Activated CD4-positive, alpha-beta T cell treated with anti-CD3 and anti-CD28 coated beads, Interleukin-2, amount 10 ng/mL, durations not matched to agents 24 days and 14 days (primary cell): ENCODE results near the gene FSCN2. TPM values are rescaled to one million over a fixed set of nuclear protein-coding genes. Genes with fewer than 3 reads are reported as not detected.
A peak's percentile ranks its signal among the peaks of the same experiment; 100 is the strongest.

ENCODE experiments used
- DNase-seq: peaks from one replicate; pipeline ENCODE4 v3.0.0; 2022
- H3K27ac Mint-ChIP-seq: one replicate; pipeline ENCODE4 v1.8.0; 2022; ENCODE audit warnings: mild to moderate bottlenecking, mixed read lengths
- H3K27me3 Mint-ChIP-seq: one replicate; pipeline ENCODE4 v1.8.0; 2022; ENCODE audit warnings: mixed read lengths
- H3K36me3 Mint-ChIP-seq: one replicate; pipeline ENCODE4 v1.8.0; 2022; ENCODE audit warnings: low read depth, mild to moderate bottlenecking, mixed read lengths
- H3K4me1 Mint-ChIP-seq: one replicate; pipeline ENCODE4 v1.8.0; 2021; ENCODE audit warnings: mixed read lengths
- H3K4me3 Mint-ChIP-seq: one replicate; pipeline ENCODE4 v1.8.0; 2022; ENCODE audit warnings: mild to moderate bottlenecking, moderate library complexity, mixed read lengths
- H3K9me3 Mint-ChIP-seq: one replicate; pipeline ENCODE4 v1.8.0; 2021; ENCODE audit warnings: mixed read lengths
- intact Hi-C: fragments of 100-400 bp; cut with micrococcal nuclease; formaldehyde crosslinking; loops from one replicate; pipeline ENCODE4 v1.15.1; 2023
- total RNA-seq: library from RNA; stranded (reverse); gene quantifications from 2 replicates; pipeline ENCODE4 v1.2.3, GENCODE V29; 2022

The FSCN2 gene
- total RNA-seq, 1 donor from 2014 or later = 0.51 TPM

DNA sequence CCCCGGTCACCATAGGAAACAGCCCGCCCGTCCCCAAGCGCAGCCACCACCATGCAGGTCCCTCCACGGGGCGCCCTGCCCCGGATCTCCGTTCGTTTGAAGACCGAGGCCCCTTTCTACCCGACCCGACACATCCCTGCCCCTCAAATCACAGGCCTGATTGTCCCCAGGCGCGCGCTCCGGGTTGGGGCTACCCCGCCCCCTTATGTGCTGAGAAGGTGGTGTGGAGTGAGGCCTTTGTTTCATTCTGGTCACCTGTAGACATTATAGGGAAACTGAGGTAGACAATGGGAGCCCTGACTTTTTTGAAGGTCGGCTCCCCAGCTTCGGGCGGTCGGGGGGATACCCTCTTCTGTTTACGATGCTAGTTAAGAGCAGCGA is 14.8 kb upstream of the FSCN2 start:
- peaks cover 36% of the 10 kb centered on the region for H3K4me1 Mint-ChIP-seq
- peaks cover 42% of the 10 kb centered on the region for H3K36me3 Mint-ChIP-seq
- peaks cover 2% of the 10 kb centered on the region for H3K27me3 Mint-ChIP-seq
- intact Hi-C loops = loop anchor here (2.0 to 5.0 kb wide), 3 partner anchors 29 to 359 kb away; partner anchors contain the start of genes ARHGDIA and FAAP100
- H3K27ac Mint-ChIP-seq = peak overlapping the region; percentile 93
- H3K4me3 Mint-ChIP-seq = peak overlapping the region; percentile 90
- no peaks in the 10 kb centered on the region for H3K9me3 Mint-ChIP-seq
- peak; percentile 89 for DNase-seq

DNA sequence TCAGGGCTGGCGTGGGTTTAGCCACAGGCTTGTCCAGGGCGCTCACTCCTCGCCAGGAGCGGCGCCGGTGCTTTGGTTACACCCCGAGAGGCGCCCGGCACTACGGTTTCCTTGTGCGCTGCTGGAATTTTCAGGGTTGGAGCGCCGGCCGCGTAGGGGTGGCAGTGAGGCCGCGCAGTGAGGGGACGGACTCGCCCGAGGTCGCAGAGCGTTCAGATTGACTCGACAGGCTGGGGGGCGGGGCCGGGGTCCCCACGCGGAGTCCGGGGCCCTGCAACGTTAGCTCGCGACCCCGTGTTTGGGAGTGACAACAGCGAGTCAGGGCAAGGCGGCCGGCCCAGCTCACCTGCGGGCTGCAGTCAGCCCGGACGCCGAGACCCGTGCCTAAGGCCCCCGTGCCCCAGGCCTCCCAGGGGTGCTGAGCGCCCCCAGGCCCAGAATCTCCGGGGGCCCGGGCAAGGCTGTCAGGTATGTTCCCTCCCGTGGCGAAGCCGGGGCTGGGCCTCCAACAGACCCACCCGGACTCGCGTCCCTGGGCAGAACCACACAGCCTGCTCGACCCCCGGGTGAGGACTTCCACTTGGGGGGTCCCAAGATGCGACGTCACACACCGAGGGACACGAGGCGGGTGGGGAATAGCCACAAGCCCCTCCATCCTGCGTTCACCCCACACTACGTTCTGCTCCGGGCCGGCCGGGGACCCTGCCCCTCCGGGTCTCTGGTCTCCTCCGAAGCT is 14.3 kb upstream of the FSCN2 start:
- Mint-ChIP-seq H3K4me1 (peaks cover 33% of the 10 kb centered on the region), H3K36me3 (peaks cover 38% of the 10 kb centered on the region), H3K27ac (peak overlapping the region; percentile 93), H3K27me3 (peaks cover 2% of the 10 kb centered on the region), H3K4me3 (peak overlapping the region; percentile 90), H3K9me3 (no peaks in the 10 kb centered on the region)
- peak; percentile 84 for DNase-seq
- intact Hi-C loops = loop anchor here (2.0 to 5.0 kb wide), 3 partner anchors 29 to 358 kb away; partner anchors contain the start of genes ARHGDIA and FAAP100

DNA sequence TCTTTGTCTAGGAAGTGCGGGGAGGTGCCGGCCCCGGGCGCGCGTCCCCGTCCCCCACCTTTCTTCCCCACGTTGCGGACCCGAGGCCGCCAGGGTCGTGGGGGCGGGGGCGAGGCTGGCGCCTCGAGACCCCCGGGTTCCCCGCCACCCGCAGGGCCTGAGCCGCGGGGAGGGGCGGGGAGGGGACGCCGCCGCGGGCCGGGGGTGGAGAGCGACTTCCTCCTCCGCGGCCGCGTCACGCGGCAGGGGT is 13.8 kb upstream of the FSCN2 start:
- peak overlapping the region; percentile 90 for H3K4me3 Mint-ChIP-seq
- peaks cover 28% of the 10 kb centered on the region for H3K4me1 Mint-ChIP-seq
- H3K36me3 Mint-ChIP-seq = peaks cover 33% of the 10 kb centered on the region
- DNase-seq = no peak
- intact Hi-C loops = loop anchor here (5.0 kb wide), 1 partner anchor 358 kb away; the partner anchor contains the start of gene ARHGDIA
- H3K27ac Mint-ChIP-seq = peak overlapping the region; percentile 75
- peaks cover 2% of the 10 kb centered on the region for H3K27me3 Mint-ChIP-seq
- no peaks in the 10 kb centered on the region for H3K9me3 Mint-ChIP-seq

DNA sequence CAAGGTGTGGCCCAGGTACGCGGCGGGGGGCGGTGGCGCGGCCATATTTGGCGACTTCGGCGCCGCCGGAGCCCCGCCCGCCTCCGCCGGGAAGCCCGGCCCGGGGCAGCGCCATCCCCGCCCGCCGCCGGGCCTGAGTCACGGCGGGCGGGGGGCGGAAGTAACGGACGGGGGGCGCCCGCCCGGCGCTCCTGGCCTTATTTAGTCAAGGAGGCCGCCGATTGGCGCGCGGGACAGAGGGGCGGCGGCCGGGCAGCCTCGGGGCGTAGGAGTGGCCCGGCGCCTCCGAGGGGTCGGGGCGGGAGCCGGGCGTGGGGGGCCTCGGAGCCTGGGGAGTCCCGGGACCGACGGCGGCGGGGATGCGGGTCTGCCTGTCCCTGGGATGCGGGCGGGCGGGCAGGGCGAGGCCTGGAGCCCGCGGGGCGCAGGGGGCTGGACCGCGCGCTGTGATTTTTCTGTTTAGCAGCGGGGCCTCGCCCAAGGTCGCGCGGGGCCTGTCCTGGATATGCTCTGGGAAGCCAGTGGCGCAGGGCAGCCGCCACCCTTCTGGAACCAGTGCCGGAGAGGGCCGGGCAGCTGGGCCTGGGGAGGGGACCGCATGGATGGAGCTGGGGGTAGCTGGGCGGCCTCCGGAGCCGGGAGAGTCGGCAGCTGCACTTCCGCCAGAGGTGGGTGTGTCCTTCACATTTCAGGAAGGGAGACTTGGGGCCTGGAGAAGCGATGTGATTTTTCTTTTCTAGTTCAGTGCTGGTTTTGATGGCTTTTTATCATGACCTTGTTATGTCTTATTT is 13.2 kb upstream of the FSCN2 start:
- intact Hi-C loops = loop anchor here (5.0 kb wide), 1 partner anchor 357 kb away; the partner anchor contains the start of gene ARHGDIA
- Mint-ChIP-seq H3K36me3 (peaks cover 27% of the 10 kb centered on the region), H3K27ac (peak overlapping the region; percentile 92), H3K9me3 (no peaks in the 10 kb centered on the region), H3K4me3 (peak overlapping the region; percentile 92), H3K27me3 (peaks cover 2% of the 10 kb centered on the region), H3K4me1 (peaks cover 23% of the 10 kb centered on the region)
- DNase-seq = peak; percentile 93

DNA sequence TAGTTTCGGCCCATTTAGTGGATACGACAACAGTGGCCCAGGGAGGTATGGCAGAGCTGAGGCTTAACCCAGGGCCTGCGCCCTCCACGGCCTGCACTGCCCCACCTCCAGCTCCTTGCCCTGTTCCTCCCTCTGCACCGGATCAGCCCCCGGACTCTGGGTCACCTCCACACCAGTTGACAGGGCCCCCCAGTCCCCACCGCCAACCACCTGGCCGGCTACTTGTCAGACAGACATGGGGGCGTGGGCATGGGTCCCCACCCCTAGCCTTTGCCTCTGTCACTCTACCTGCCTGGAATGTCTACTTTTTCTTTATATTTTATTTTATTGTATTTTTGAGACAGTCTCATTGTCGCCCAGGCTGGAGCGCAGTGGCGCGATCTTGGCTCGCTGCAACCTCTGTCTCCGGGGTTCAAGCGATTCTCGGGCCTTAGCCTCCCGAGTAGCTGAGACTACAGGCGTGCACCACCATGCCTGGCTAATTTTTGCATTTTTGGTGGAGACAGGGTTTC is 12.6 kb upstream of the FSCN2 start:
- peaks cover 21% of the 10 kb centered on the region for H3K36me3 Mint-ChIP-seq
- DNase-seq = no peak
- no peaks in the 10 kb centered on the region for H3K9me3 Mint-ChIP-seq
- peak overlapping the region; percentile 92 for H3K27ac Mint-ChIP-seq
- intact Hi-C loops = no loop called here
- peaks cover 5% of the 10 kb centered on the region for H3K27me3 Mint-ChIP-seq
- H3K4me1 Mint-ChIP-seq = peaks cover 20% of the 10 kb centered on the region
- H3K4me3 Mint-ChIP-seq = peak overlapping the region; percentile 92

DNA sequence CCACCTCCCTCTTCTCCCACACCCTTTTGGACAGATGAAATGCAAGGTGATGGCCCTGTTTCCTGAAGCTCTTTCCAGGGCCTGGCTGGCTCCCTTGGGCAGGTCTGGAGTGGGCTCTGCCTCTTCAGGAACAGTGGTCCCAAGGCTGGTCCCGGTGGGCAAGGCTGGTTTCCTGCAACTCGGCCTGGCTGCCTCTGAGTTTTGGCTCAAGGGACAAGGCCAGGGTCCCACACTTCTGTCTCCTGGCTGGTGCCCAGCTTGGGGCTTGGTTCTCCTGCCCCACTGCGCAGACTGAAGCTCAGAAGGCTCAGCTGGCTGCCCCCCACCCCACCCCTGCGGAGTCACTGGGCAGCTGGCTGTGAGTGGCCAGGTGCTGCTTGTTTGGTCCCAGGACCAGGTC is 11.7 kb upstream of the FSCN2 start:
- Mint-ChIP-seq H3K4me1 (peaks cover 18% of the 10 kb centered on the region), H3K4me3 (peak overlapping the region; percentile 92), H3K9me3 (no peaks in the 10 kb centered on the region), H3K27me3 (peaks cover 6% of the 10 kb centered on the region), H3K27ac (peak overlapping the region; percentile 37), H3K36me3 (peaks cover 12% of the 10 kb centered on the region)
- intact Hi-C loops = no loop called here
- no peak for DNase-seq

DNA sequence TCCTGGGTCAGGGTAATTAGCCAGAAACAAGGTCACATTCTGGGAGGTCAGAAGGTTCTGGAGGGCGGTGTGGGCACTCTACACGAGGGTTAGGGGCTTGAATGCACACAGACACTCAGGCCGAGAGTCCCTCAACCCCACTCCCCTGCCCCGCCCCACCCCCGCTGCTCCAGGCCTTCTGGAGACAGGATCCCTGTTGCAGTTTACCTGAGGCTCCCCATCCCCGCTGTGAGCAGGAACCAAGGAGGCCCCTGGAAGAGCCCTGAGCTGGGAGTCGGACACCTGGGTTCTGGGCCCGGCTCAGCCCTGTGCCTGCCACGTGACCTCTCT is 11.2 kb upstream of the FSCN2 start:
- H3K27ac Mint-ChIP-seq = no peak overlapping the region
- no peak for DNase-seq

DNA sequence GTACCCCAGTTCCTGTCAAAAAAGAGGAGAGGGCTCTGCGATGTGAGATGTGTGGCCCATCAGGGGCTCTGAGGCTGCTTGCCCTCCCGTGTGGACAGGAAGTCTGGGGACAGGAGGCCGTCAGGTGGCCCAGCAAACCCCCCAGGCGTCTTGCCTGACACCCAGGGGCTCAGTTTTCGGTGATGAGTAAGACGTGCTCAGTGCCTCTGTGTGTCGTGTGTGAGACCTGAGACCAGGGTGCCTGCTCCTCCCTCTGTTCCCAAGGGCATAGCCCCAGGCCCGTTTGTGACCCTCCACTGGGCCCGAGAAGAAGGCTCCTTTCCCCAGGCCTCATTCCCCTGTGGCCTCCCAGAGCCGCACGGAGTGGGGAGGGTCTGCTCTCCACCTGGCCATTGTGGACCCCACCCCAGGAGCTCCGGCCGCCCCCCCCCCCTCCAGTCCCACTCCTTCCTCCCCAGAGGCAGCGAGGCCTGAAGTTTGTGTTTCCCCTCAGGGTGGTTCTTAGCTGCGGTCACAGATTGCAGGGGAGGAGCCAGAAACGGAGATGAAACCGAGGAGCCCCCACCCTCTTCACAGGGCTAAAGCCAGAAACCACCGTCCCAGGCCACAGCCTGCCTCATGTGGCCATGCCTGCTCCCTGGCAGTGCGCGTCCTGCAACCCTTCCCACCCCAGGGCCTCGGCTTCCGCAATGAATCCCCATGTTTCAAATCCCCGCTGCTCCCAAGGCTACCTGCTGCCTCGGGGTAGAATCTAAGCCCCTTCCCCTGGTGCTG is 10.7 kb upstream of the FSCN2 start:
- DNase-seq = no peak
- no peaks in the 10 kb centered on the region for H3K9me3 Mint-ChIP-seq
- peaks cover 8% of the 10 kb centered on the region for H3K27me3 Mint-ChIP-seq
- H3K4me1 Mint-ChIP-seq = peaks cover 17% of the 10 kb centered on the region
- peaks cover 3% of the 10 kb centered on the region for H3K36me3 Mint-ChIP-seq
- peak overlapping the region; percentile 42 for H3K4me3 Mint-ChIP-seq
- no peak overlapping the region for H3K27ac Mint-ChIP-seq
- intact Hi-C loops = no loop called here

More for the DNA sequence above, 11.2 kb upstream of the FSCN2 start:
- H3K4me3 Mint-ChIP-seq = peak overlapping the region; percentile 92
- H3K27me3 Mint-ChIP-seq = peaks cover 4% of the 10 kb centered on the region
- H3K4me1 Mint-ChIP-seq = peaks cover 17% of the 10 kb centered on the region
- intact Hi-C loops = no loop called here
- H3K9me3 Mint-ChIP-seq = no peaks in the 10 kb centered on the region
- peaks cover 7% of the 10 kb centered on the region for H3K36me3 Mint-ChIP-seq

DNA sequence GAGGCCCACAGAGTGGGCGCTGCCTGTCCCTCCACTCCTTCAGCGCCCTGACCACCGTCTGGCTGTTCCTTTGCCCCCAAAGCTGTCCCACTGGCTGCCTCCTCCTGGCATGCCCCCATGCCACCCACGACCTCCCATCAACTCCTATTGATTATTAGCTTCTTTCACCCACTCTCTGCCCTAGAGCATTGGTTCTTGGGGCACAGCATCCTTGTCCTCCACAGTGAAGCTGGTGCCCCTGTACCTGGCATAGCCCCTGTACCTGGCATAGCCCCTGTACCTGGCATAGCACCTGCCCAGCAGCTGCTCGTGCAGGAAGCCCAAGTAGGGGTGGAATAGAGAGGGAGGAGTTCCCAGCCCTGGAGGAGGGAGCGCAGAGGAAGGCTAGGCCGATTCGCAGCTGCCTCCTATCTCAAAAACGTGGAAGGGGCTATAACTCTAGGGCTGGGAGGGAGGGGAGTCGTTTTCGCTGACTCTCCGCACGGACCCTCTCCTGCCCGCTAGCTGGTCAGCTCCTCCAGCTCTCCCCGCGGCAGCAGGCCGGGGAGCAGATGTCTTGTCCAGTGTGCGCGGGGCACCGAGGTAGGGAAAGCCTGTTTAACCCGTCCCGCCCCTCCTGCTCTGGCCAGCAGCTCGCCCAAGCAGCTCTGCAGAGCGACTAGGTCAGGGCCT is 9.9 kb upstream of the FSCN2 start:
- no peaks in the 10 kb centered on the region for H3K9me3 Mint-ChIP-seq

DNA sequence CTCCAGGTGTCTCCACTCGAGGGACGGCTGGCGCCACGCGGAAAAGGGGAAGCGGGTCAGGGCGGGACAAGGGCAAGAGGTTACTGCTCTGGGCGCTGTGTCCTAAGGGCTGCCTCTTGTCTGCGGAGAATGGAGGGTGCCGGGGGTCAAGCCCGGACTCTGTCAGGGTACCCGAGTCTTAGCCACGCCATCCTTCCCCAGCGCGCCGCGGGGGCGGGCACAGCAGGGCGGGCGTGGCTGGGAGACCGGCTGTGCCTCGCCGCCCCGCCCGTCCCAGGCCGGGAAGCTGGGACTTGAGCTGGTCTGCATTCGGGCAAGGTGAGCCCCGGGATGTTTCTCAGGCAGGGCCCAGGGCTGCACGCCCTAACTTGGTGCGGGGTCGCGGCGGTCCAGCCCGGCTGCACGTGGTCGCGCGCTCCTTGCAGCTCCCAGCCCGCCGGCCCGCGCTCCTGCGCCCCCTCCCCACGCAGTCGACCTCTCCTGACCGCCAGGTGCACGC is 9.3 kb upstream of the FSCN2 start:
- peaks cover 8% of the 10 kb centered on the region for H3K27me3 Mint-ChIP-seq
- H3K4me3 Mint-ChIP-seq = peak overlapping the region; percentile 28
- DNase-seq = peak; percentile 78
- intact Hi-C loops = no loop called here
- H3K4me1 Mint-ChIP-seq = peaks cover 15% of the 10 kb centered on the region
- no peak overlapping the region for H3K27ac Mint-ChIP-seq
- no peaks in the 10 kb centered on the region for H3K9me3 Mint-ChIP-seq
- peaks cover 3% of the 10 kb centered on the region for H3K36me3 Mint-ChIP-seq

More for the DNA sequence above, 9.9 kb upstream of the FSCN2 start:
- Mint-ChIP-seq H3K4me3 (peak overlapping the region; percentile 42), H3K36me3 (peaks cover 3% of the 10 kb centered on the region), H3K4me1 (peaks cover 17% of the 10 kb centered on the region), H3K27me3 (peaks cover 8% of the 10 kb centered on the region), H3K27ac (no peak overlapping the region)
- intact Hi-C loops = no loop called here
- no peak for DNase-seq

DNA sequence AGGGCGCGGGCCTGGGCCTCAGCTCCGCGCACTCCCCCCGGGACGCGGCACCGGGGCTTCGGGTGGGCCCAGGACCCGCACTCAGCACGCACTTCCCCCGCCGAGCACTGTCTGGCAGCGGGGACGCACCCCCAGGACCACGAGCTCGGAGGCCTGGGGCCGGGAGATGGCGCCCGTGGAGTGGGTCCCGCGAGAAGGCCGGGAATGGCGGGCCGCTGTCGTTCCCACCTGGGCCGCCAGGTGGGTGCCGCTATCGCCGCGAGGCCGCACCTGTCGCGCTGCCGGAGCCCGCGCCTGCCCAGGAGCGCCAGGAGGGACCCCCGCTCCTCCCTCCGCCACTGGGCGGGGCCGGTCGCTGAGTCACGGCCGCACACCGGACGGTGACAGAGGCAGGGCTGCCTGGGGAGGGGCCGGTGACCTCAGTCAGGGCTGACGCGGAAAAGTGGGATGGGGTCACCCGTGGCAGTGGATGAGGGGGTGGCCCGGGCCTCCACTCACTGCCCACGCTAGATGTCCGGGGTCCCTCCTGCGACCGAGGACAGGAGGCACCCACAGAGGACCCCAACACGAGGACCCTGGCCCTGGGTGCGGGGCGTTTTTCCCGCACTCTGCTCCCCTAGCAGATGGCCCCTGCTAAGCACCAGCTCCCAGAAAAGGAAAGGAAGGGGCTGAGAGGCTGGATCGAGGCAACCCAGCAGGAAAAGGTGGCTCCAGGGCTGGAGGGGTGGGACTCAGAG is 8.7 kb upstream of the FSCN2 start:
- Mint-ChIP-seq H3K36me3 (peaks cover 3% of the 10 kb centered on the region), H3K27ac (no peak overlapping the region), H3K4me1 (peaks cover 15% of the 10 kb centered on the region), H3K27me3 (peaks cover 8% of the 10 kb centered on the region), H3K9me3 (no peaks in the 10 kb centered on the region), H3K4me3 (peak overlapping the region; percentile 35)
- intact Hi-C loops = no loop called here
- peak; percentile 89 for DNase-seq

DNA sequence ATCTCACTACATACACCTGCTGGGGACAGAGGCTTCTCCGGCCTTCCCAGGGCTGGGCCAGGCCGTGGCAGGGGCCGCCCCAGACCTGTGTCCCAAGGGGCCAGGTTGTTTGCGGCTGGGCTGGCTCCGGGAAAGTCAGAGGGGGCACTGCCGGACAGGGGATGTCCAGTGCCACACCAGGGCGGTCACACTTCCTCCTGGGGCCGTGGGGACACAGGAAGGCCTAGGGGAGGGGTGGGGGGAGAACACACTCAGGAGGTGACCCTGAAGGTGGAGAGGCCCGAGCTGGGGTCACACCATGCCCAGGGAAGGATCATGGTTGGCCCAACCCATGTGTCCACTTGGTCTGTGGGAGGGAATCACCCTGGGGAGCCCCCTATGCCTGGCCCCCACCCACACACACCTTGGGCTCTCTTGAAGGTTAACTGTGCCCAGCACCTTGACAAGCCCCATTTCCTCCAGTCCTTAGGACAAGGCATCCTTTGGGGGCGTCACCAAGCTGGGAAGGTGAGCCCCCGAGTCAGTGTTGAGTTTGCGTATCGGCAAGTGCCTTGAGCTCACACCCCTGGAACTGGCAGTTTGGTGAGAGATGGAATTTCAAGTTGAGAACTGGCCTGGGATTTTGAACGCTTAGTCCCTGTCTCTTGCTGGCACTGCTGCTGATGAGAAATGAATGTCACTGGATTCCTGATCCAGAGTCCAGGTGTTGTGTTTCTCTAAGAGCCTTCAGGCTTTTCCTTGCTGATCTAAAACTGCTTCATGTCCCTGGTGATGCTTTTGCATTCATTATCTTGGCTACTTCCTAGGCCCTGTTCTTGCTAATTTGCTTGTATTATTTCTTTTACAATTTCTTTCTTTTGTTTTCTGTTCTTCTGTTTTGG is 7.9 kb upstream of the FSCN2 start:
- peaks cover 15% of the 10 kb centered on the region for H3K4me1 Mint-ChIP-seq
- intact Hi-C loops = no loop called here

More for the DNA sequence above, 7.9 kb upstream of the FSCN2 start:
- DNase-seq = no peak
- Mint-ChIP-seq H3K4me3 (peak overlapping the region; percentile 5), H3K36me3 (peaks cover 1% of the 10 kb centered on the region), H3K27me3 (peaks cover 8% of the 10 kb centered on the region), H3K9me3 (no peaks in the 10 kb centered on the region), H3K27ac (no peak overlapping the region)
